NCI-H146 treated with DMSO at 0.1 percent for 48 hours (cell line): Measurements from ENCODE around the gene TOMM7.
"Not testable (repeated sequence)": the region's sequence is repeated elsewhere in the genome, so short reads cannot be mapped to it uniquely, and the experiment has no call there.

Experiments used
- DNase-seq: peaks from one replicate; lab custom pipeline; 2025; ENCODE audit not compliant: unreplicated experiment; lab: John Stamatoyannopoulos, UW

The TOMM7 gene

GRCh38 chr7:22853674-22854157, 31.1 kb upstream of the TOMM7 start:
- DNase-seq = no peak

- DNase-seq = no peak
These were observed 30.5 kb upstream of the TOMM7 start for GRCh38 chr7:22853138-22853537.

- no peak for DNase-seq
These were observed 28.5 kb upstream of the TOMM7 start for GRCh38 chr7:22851145-22851544.

- not testable (repeated sequence) for DNase-seq
These were observed 27.7 kb upstream of the TOMM7 start for GRCh38 chr7:22850394-22850793.

GRCh38 chr7:22849662-22850061, 27.0 kb upstream of the TOMM7 start:
- no peak for DNase-seq

GRCh38 chr7:22849172-22849571, 26.5 kb upstream of the TOMM7 start:
- DNase-seq = no peak

GRCh38 chr7:22846961-22847360, 24.3 kb upstream of the TOMM7 start:
- DNase-seq = no peak

- no peak for DNase-seq
These were observed 22.7 kb upstream of the TOMM7 start for GRCh38 chr7:22845221-22845834.

GRCh38 chr7:22843681-22844309, 21.1 kb upstream of the TOMM7 start:
- DNase-seq = no peak

- no peak for DNase-seq
These were observed 20.3 kb upstream of the TOMM7 start for GRCh38 chr7:22842973-22843372.

- DNase-seq = no peak
These were observed 19.8 kb upstream of the TOMM7 start for GRCh38 chr7:22842383-22842941.

GRCh38 chr7:22841954-22842353, 19.3 kb upstream of the TOMM7 start:
- no peak for DNase-seq

GRCh38 chr7:22837308-22837707, 14.7 kb upstream of the TOMM7 start:
- DNase-seq = no peak

- DNase-seq = not testable (repeated sequence)
These were observed 13.9 kb upstream of the TOMM7 start for GRCh38 chr7:22836506-22836905.

- DNase-seq = no peak
These were observed 11.3 kb upstream of the TOMM7 start for GRCh38 chr7:22833957-22834356.

GRCh38 chr7:22833113-22833855, 10.6 kb upstream of the TOMM7 start:
- DNase-seq = no peak

- no peak for DNase-seq
These were observed 9.8 kb upstream of the TOMM7 start for GRCh38 chr7:22832401-22832800.

GRCh38 chr7:22831602-22832305, 9.1 kb upstream of the TOMM7 start:
- DNase-seq = no peak

GRCh38 chr7:22827563-22827962, 4.9 kb upstream of the TOMM7 start:
- DNase-seq = no peak

GRCh38 chr7:22826593-22826992, 3.9 kb upstream of the TOMM7 start:
- DNase-seq = no peak

GRCh38 chr7:22824760-22825159, 2.1 kb upstream of the TOMM7 start:
- no peak for DNase-seq
